GM21528 (cell line): ENCODE data around the gene NMNAT3.

Experiments
- ATAC-seq: cut with Tn5 transposase; IDR thresholded peaks from one replicate; pipeline ENCODE4 v1.9.1; 2021; ENCODE audit warnings: mild to moderate bottlenecking, moderate library complexity; ENCODE audit not compliant: unreplicated experiment, low FRiP score

Gene NMNAT3

GRCh38 chr3:139676108-139676507, 1.7 kb downstream of the NMNAT3 start:
- no peak for ATAC-seq

DNA sequence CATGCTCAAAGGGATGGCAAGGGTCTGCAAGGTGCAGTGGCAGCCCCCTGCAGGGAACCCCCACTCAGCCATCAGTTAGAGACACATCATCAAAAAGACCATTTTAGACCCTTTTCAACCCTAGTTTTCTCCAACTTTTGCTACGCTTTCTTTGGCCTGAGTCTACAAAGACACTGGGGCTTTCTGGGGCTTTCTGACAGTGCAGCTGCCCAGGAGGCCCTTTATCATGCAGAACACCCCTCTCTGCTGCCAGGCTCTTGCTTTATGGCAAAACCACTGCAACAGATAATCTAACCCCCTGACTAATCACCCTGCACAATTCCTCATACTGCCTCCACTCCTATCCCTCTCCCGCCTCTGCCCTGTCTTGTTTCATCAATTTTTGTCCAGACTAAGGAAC, 2.4 kb downstream of the NMNAT3 start:
- ATAC-seq = no peak

DNA sequence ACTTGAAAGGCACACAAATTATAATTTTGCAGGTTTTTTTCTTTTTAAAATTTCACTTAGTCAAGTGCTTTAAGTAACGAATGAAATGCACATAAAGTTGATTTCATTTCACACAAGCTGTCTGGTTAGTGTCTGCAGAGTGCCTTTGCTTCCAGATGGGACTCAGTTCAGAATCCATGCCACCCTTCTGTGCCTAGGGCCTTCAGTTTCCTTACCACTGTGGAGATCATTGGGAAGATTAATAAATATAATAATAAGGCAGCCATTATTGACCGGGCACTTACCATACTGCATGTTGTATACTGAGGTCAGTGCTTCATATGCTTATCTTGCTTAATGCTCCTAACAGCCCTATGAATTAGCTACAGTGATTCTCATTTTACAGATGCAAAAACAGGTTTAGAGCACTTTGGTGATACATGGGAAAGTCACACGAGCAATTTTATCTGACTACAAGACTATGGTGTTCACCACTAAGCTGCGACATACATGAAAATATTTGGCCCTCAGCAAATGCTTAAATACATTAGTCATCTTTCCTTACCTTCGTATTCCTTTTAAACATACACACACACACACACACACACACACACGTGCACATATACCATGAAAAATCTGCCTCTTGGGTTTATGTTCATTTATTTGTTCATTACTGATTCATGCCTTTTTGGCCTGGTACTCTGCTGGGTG, 3.1 kb downstream of the NMNAT3 start:
- ATAC-seq = no peak

- ATAC-seq = no peak
Observed at GRCh38 chr3:139672884-139673283, 4.9 kb downstream of the NMNAT3 start.

DNA sequence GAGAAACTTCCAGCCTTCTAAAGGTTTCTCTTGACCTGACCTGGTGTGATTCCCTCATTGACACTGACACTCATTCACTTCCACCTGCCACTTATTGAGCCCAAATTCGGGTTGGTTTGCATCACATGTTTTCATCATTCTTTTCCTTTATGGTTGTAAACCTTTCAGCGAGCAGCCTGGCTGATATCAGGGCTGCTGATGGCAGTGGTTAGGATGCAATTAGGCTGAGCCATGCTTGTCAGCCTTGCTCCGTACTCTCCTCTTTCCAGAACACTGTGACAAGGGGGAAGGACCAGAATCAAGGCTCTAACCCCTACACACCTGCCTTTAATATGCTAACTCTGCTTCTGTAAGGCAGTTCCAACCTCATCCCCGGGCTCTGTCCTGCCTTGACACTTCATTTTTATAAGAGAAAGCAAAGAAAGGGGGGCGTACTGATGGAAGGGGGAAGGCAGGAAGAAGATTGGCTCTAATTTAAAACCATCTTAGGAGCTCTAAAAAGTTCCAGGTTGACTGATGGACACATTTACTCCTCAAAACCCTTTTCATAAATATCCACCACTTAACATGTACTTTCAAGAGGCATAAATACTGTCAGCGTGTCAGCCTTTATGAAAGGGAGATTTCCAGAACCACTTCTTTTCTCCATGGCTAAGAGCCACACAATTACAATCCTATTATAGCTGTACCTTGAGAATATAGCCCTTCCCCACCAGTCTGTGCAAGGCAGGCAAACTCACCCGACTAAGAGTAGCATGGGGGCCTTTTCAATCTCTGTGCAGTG, 5.7 kb downstream of the NMNAT3 start:
- no peak for ATAC-seq

GRCh38 chr3:139671107-139671506, 6.7 kb downstream of the NMNAT3 start:
- ATAC-seq = no peak

DNA sequence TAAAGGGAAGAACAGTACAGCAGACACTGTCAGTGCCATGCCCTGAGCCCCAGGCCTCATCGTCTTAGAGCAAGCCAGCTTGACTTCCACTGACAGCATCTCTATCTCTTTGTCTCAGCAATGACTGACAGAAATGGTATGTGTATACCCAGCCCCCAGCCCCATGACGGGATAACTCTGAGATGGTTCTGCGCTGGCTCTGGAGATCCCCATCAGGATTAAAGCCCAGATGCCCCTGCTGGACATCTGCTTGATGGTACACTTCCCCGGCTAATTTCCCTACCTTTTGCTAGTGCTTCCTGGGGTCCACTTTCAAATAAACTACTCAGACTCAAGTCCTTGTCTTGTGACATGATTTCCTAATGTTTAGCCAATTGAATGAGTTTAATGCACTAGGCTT, 7.6 kb downstream of the NMNAT3 start:
- ATAC-seq = no peak

- ATAC-seq = no peak
Observed at GRCh38 chr3:139668332-139668731, 9.4 kb downstream of the NMNAT3 start.

DNA sequence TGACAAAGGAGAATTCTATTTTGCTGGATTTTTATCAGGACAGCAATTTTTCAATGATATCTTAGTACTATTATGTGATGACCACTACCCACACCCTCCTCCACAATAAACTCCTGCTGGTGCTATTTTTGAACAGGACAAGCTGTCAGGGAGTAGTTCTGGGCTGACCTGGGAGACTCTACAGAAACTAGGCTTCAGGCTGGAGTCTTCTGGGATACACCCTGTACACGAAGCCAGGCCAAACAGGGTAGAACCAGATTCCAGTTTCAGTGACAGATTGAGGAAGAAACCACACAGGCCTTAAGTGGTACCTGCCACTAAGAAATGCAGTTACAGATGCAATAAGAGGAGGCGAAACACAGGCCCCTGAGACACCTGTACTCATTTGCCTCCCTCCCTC, 12.8 kb downstream of the NMNAT3 start:
- ATAC-seq = no peak

DNA sequence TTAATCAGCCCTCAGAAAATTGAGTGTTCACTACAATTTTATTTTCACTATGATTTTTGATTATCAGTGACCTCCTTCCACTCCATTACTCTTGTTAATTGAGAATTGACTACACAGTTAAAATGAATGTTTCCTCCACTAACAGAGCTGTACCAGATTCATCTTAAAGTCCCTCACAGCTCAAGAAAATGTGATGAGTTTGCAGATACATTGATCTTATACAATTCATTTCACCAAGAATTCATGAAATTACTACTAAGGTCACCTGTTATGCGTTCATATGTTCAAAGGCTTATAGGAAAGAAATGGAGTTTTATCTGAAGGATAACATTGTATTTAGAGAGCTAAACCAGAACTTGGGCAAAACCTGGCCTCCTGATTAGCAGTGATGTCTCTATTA, 17.5 kb downstream of the NMNAT3 start:
- no peak for ATAC-seq

DNA sequence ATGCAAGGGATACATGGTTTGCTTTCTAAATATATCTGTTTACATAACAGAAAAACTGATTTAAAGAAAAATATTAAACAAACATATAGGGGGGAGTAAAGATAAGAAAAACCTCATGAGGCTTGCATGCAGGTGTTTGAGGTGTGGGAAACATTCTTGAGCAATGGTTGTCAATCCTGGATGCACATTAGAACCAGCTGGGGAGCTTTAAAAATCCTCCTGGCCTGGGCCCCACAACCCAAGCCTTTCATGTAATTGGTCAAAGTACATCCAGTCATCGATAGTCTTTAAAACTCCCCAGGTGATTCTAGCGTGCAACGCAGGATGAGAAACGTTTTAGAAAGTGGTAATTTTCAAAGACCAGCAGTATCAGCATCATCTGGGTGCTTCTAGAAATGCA, 18.3 kb downstream of the NMNAT3 start:
- ATAC-seq = no peak

DNA sequence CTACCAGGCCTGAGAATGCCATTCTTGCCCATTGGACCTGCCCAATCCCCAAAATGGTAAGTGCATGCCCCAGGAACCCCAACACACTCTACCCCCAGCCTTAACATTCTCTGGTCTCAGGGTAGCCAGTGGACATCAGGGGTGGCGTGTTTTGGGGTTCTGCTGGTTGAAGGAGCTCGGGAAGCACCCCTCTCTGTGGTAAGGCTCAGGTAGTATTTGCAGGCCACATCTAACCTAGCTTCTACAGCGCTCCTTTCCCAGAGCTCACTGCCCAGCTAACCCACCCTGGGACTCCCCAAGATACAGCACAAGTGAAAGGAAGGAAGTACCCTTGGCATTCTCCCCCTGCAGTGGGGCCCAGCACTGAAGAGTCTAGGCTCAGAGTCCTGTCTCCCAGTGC, 19.8 kb downstream of the NMNAT3 start:
- no peak for ATAC-seq

DNA sequence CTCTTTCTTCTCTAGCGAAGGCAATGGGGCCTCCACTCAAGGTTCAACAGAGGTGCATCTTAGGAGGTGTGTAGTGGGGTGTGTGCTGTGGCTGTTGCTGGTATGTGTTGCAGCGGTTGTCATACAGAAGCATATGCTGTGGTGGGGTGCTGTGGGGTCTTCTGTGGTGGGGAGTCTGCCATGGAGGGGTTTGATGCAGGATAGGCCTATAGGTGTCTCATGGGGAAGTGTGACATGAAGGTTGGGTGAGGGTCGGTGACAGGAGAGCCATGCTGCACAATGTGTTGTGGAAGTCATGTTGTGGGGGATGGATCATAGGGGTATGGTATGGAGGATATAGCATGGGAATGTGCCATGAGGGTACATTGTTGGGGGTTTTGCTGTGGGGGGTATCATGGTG, 20.3 kb downstream of the NMNAT3 start:
- no peak for ATAC-seq

GRCh38 chr3:139655909-139656595, 21.7 kb downstream of the NMNAT3 start:
- ATAC-seq = no peak

DNA sequence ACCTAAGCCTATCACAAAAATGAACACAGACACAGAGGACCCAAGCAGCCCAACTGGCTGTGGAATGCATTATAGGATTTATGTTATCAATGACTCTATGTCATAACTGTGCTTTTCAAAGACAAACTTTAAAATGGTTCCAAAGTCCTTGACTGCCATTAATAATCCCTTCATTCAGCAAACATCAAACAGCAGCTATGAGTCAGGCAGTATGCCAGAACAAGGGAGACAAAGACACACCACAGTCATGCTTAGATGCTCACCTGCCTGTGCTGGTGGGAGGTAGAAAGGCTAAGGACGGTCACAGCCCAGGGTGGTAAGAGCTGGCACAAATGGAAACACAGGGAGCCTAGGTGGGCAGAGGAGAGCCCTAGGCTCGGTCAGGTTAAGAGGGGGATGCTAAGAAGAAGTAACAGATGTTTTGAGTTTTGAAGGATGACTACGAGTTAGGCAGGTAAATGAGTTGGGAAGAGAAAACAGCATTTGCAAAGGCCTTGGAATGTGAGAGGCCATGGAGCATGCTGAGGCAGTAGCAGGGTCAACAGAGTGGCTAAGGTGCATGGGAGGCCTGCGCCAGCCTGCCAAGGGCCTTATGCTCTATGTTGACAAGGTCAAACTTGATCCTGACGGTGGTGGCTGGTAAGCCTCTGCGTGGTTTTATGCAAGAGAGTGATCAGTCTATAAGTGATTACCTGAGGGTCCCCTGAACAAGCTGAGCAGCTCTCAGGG, 23.0 kb downstream of the NMNAT3 start:
- ATAC-seq = no peak

DNA sequence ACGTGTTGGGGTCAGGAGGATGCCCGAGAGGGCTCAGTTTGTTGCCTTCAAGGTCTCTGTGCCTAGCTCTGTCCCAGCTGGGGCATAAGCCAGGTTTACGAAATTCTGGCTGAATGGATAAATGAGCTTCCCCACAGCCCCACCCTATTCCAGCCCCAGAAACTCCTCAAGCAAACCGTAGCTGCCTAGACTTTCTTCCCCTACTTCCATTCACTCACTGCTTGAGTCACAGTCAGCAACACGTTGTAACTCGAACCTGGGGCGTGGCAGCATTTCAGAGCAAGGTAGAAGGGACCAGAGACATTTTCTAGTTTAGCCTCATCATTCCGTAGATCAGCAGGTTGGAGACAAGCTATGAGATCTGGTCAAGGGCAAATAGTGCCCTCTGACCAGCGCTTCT, 24.2 kb downstream of the NMNAT3 start:
- no peak for ATAC-seq

DNA sequence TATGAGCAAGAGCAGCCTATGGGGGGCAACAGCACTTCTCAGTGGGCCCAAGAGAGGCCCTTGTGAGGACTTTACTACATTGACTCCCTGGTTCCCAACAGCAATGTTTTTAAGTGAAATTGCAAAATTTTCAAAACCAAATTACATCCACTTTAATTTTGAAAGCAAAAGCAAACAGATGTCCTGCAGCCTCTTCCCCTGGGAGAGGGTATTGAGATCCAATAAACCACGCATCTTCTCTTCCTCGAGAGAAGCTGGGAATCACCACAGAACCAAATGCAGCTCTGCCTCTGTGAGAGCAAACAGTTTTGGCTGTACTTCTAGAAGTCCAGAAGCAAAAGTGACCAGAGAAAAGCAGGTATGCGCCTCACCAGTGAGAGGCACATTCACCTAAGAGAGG, 25.2 kb downstream of the NMNAT3 start:
- no peak for ATAC-seq

DNA sequence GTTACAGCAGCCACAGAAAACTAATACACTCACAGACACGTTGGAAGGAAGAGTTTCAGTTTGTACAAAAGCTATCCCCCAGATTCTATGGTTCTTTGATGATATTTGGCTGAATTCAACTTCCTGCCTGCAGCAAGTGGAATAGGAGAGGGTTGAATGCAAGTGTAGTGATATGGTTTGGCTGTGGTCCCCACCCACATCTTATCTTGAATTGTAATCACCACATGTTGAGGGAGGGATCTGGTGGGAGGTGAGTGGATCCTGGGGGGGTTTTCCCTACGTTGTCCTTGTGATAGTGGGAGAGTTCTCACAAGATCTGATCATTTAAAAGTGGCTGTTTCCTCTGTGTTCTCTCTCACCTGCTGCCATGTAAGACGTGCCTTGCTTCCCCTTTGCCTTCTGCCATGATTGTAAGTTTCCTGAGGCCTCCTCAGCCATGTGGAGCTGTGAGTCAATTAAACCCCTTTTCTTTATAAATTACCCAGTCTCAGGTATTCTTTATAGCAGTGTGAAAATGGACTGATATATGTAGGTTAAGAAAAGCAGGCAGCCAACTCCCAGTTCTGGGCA, 29.8 kb downstream of the NMNAT3 start:
- ATAC-seq = no peak

- ATAC-seq = no peak
Observed at GRCh38 chr3:139646512-139646911, 31.3 kb downstream of the NMNAT3 start.

DNA sequence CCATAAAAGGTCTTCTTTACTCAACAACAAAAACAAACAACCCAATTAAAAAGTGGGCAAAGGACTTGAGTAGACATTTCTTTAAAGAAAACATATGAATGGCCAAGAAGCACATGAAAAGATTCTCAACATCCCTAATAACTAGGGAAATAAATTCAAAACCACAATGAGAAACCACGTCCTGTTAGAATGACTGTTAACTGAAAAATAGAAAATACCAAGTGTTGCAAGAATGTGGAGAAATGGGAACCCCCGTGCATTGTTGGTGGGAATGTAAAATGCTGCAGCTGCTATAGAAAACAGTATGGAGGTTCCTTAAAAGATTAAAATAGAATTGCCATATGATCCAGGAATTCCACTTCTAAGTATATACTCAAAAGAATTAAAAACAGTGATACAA, 34.8 kb downstream of the NMNAT3 start:
- ATAC-seq = no peak

- no peak for ATAC-seq
Observed at GRCh38 chr3:139640456-139640855, 37.3 kb downstream of the NMNAT3 start.
